ENCODE data around the gene MST1R. TPM values are rescaled to one million over a fixed set of nuclear protein-coding genes. Genes with fewer than 3 reads are reported as not detected.

MST1R gene
- total RNA-seq, 1 donor from 2014 or later: 6.5 TPM

DNA sequence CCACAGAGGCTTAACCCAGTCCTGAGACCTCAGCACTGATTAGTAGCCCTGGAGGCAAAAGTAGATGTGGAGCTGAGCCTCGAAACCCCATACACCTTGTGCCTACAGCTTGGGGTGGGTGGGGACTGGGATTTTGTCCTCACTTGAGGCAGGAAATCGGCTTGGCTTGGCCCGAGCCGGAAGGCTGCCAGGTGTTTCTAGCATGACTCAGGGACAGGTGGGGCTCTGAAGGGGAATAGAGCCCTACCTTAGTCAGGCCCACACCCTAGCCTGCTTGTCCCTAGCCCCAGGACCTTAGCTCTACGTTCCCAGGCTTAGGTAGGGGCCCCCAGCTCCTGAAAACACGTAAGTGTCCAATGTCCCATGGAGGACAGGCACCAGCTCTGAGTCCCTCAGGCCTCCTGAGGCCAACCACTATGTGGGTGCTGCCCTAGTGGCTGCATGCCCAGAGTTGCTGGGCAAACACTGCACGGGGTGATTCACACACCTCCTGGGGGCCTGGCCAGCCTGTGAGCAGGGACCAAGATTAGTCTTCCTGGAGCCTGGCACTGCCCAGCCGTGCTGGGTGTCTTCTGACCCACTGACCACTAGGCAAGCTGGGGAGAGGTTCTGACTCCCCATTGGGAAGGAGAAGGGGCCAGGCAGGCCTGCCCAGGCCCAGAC lies 3.1 kb downstream of the MST1R start:
- H3K4me3 ChIP-seq (ENCODE audit: low read depth, low read length): no peak overlapping the region
- peak; percentile 55 for DNase-seq (ENCODE audit: low read depth)

DNA sequence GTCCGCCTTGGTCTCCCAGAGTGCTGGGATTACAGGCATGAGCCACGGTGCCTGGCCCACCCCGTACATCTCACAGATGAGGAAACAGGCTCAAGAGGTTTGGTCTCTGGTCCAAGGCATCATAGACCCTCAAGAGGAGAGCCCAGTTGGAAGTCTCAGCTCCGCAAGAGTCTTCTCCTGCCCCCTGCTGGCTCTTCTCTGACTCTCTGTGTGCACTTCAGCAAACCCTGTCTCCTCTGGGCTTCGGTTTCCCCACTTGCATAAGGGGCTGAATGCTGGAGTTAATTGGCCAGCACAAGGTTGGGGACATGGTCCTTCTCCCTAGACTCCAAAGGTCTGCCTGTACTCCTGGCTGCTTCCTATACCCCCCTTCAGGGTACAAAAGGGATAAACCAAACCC lies 3.9 kb downstream of the MST1R start:
- no peaks in the 10 kb centered on the region for H3K27me3 ChIP-seq (ENCODE audit: control insufficient read depth, insufficient read depth, low read length)
- no peaks in the 10 kb centered on the region for H3K36me3 ChIP-seq (ENCODE audit: control insufficient read depth, insufficient read depth, low read length)
- no peak for DNase-seq (ENCODE audit: low read depth)
- no peak overlapping the region for H3K4me3 ChIP-seq (ENCODE audit: low read depth, low read length)
- TF ChIP-seq CTCF (IDR thresholded peaks at IDR 0.05; ENCODE audit: insufficient read depth, low read length, poor library complexity, severe bottlenecking): no peak

More for the DNA sequence above, 3.1 kb downstream of the MST1R start:
- no peak for TF ChIP-seq CTCF (IDR thresholded peaks at IDR 0.05; ENCODE audit: insufficient read depth, low read length, poor library complexity, severe bottlenecking)
- no peaks in the 10 kb centered on the region for H3K36me3 ChIP-seq (ENCODE audit: control insufficient read depth, insufficient read depth, low read length)
- H3K27me3 ChIP-seq (ENCODE audit: control insufficient read depth, insufficient read depth, low read length): no peaks in the 10 kb centered on the region

DNA sequence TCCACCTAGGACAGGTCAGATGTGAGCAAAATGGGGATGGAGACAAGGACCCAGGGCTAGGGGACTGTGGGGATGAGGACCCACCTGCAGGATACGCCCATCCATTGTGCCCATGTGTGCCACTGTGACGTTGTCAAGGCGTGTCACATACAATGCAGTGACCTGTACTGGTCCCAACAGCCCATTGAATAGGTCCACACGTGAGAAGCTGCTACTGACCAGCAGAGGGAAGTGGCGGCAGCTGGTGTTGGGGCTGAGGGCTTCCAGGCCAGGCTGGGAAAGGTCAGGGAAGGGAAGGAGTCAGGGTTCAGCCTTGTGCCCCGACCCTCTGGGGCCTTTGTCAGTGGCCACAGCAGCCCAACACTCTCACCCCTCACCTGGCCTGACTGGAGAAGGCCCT lies 4.7 kb downstream of the MST1R start:
- Histone ChIP-seq H3K27me3 (ENCODE audit: control insufficient read depth, insufficient read depth, low read length) (no peaks in the 10 kb centered on the region), H3K4me3 (ENCODE audit: low read depth, low read length) (no peak overlapping the region), H3K36me3 (ENCODE audit: control insufficient read depth, insufficient read depth, low read length) (no peaks in the 10 kb centered on the region)
- no peak for DNase-seq (ENCODE audit: low read depth)
- no peak for TF ChIP-seq CTCF (IDR thresholded peaks at IDR 0.05; ENCODE audit: insufficient read depth, low read length, poor library complexity, severe bottlenecking)

- Histone ChIP-seq H3K4me3 (ENCODE audit: low read depth, low read length) (no peak overlapping the region), H3K27me3 (ENCODE audit: control insufficient read depth, insufficient read depth, low read length) (no peaks in the 10 kb centered on the region), H3K36me3 (ENCODE audit: control insufficient read depth, insufficient read depth, low read length) (no peaks in the 10 kb centered on the region)
- no peak for DNase-seq (ENCODE audit: low read depth)
- no peak for TF ChIP-seq CTCF (IDR thresholded peaks at IDR 0.05; ENCODE audit: insufficient read depth, low read length, poor library complexity, severe bottlenecking)
These were observed 7.3 kb downstream of the MST1R start for GRCh38 chr3:49896345-49896744.

DNA sequence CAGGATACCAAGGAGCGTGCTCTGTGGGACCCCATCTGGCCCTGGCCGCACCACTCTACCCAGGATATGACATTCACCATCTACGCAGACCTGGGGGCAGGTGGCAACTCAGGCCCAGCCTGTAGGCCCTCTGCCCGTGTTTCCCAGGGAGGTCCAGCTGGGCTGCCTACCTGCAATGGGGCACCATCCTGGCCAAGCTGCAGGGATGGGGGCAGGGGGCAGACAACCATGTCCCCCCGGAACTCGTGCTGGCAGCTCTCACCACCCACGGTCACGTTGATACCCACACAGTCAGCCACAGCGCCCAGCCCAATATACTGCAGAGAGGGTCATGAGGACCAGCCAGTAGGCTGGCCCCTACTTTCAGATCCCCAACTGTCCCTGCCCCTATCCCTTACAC lies 7.9 kb downstream of the MST1R start:
- Histone ChIP-seq H3K4me3 (ENCODE audit: low read depth, low read length) (no peak overlapping the region), H3K27me3 (ENCODE audit: control insufficient read depth, insufficient read depth, low read length) (no peaks in the 10 kb centered on the region), H3K36me3 (ENCODE audit: control insufficient read depth, insufficient read depth, low read length) (no peaks in the 10 kb centered on the region)
- no peak for DNase-seq (ENCODE audit: low read depth)
- TF ChIP-seq CTCF (IDR thresholded peaks at IDR 0.05; ENCODE audit: insufficient read depth, low read length, poor library complexity, severe bottlenecking): no peak

DNA sequence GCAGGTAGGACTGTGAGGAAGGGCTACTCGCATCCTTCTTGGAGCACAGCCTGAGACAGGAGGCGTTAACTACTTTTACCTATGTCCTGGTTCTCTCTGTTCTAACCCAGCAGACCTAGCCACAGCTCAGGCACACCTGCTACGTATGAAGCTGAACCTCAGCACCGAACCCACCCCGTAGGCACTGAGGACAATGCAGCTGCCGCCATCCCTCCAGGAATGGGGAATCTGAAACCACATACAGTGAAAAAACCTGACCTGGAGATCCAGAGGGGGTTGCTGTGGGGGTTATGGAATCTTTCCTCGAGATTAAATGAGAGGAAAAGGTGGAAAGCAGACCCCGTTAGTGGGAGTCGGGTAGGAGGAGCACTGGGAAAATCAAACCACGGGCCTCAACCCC lies 14.4 kb downstream of the MST1R start:
- no peak for TF ChIP-seq CTCF (IDR thresholded peaks at IDR 0.05; ENCODE audit: insufficient read depth, low read length, poor library complexity, severe bottlenecking)
- Histone ChIP-seq H3K4me3 (ENCODE audit: low read depth, low read length) (no peak overlapping the region), H3K27me3 (ENCODE audit: control insufficient read depth, insufficient read depth, low read length) (no peaks in the 10 kb centered on the region), H3K36me3 (ENCODE audit: control insufficient read depth, insufficient read depth, low read length) (no peaks in the 10 kb centered on the region)
- no peak for DNase-seq (ENCODE audit: low read depth)

Data from kidney epithelial cell (primary cell).